Parathyroid adenoma (tissue), 2 donors: ENCODE results near the gene ITPRIP.

Experiments used
- H2AFZ ChIP-seq: fragments of 300-600 bp; sonication (generic); one replicate; pipeline ENCODE4 v1.7.0; 2017; ENCODE audit warnings: antibody characterized with exemption, mild to moderate bottlenecking
- H3K27ac ChIP-seq: fragments of 300-600 bp; sonication (generic); one replicate; pipeline ENCODE4 v1.7.0; 2017
- H3K27me3 ChIP-seq: fragments of 300-600 bp; sonication (generic); one replicate; pipeline ENCODE4 v1.7.0; 2017; ENCODE audit warnings: low read length; ENCODE audit not compliant: control insufficient read depth, insufficient read depth
- H3K36me3 ChIP-seq: fragments of 300-600 bp; sonication (generic); one replicate; pipeline ENCODE4 v1.7.0; 2017; ENCODE audit warnings: low read length; ENCODE audit not compliant: control insufficient read depth, insufficient read depth
- H3K4me1 ChIP-seq: fragments of 300-600 bp; sonication (generic); one replicate; pipeline ENCODE4 v1.7.0; 2017; ENCODE audit warnings: control low read depth
- H3K4me2 ChIP-seq: fragments of 300-600 bp; sonication (generic); one replicate; pipeline ENCODE4 v1.7.0; 2017; ENCODE audit warnings: low read length
- H3K4me3 ChIP-seq: fragments of 300-600 bp; sonication (generic); one replicate; pipeline ENCODE4 v1.7.0; 2017; ENCODE audit warnings: low read depth, low read length
- H3K79me2 ChIP-seq: fragments of 300-600 bp; sonication (generic); one replicate; pipeline ENCODE4 v1.7.0; 2017; ENCODE audit warnings: control low read depth
- H3K9ac ChIP-seq: fragments of 300-600 bp; sonication (generic); one replicate; pipeline ENCODE4 v1.7.0; 2017; ENCODE audit warnings: mild to moderate bottlenecking
- H3K9me3 ChIP-seq: fragments of 300-600 bp; sonication (generic); one replicate; pipeline ENCODE4 v1.7.0; 2017; ENCODE audit warnings: low read length; ENCODE audit not compliant: control insufficient read depth
- TF ChIP-seq, protein P1 (sequence below): fragments of 300-600 bp; sonication (generic); IDR thresholded peaks from one replicate; pipeline ENCODE4 v1.7.0; 2017; ENCODE audit warnings: antibody characterized with exemption, mild to moderate bottlenecking
- donor health status: primary hyperparathyroidism.

ITPRIP gene

DNA sequence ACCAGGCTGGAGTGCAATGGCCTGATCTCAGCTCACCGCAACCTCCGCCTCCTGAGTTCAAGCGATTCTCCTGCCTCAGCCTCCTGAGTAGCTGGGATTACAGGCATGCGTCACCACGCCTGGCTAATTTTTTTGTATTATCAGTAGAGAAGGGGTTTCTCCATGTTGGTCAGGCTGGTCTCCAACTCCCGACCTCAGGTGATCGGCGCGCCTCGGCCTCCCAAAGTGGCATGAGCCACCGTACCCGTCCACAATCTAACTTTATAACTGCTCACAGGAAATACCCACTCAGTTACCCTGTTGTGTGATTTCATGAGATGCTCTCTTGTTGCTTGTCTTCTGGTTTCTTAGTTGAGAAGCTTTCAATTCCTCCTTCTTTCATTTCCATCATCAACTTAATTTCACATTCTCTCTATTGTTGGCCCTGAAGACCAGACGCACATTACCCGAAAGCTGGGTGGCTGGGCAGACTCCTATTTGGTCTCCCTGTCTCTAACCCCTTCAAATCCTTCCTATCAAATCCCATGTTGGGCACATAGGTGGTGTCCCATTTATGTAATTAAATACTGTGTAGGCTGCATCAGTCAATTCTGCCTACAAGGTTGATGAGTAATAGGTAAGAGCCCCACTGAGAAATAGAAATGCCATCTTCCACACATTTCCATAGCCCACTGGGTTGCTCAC lies 70.4 kb downstream of the ITPRIP start:
- peak overlapping the region; percentile 76 for H3K27ac ChIP-seq
- H3K4me2 ChIP-seq: peak overlapping the region; percentile 77
- peak overlapping the region; percentile 74 for H3K4me3 ChIP-seq

DNA sequence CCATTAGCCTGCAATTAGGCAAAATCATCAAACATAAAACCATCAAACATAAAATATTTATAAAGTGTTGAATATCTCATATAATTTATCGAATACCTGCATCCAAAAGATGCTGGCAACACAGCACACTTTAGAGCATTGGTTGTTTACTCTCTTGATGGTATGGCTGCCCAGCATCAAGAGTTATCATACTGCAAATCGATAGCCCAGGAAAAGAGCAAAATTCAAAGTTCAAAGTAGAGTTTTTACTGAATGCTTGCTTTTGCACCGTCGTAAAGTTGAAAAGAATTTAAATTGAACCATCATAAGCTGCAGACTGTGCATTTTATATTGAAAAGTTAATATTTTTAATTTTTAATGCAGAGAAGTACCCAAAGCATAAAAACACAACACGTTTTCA lies 73.5 kb downstream of the ITPRIP start:
- TF ChIP-seq, protein P1, sequence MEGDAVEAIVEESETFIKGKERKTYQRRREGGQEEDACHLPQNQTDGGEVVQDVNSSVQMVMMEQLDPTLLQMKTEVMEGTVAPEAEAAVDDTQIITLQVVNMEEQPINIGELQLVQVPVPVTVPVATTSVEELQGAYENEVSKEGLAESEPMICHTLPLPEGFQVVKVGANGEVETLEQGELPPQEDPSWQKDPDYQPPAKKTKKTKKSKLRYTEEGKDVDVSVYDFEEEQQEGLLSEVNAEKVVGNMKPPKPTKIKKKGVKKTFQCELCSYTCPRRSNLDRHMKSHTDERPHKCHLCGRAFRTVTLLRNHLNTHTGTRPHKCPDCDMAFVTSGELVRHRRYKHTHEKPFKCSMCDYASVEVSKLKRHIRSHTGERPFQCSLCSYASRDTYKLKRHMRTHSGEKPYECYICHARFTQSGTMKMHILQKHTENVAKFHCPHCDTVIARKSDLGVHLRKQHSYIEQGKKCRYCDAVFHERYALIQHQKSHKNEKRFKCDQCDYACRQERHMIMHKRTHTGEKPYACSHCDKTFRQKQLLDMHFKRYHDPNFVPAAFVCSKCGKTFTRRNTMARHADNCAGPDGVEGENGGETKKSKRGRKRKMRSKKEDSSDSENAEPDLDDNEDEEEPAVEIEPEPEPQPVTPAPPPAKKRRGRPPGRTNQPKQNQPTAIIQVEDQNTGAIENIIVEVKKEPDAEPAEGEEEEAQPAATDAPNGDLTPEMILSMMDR: no peak
- no peaks in the 10 kb centered on the region for H3K27me3 ChIP-seq
- H3K36me3 ChIP-seq: no peaks in the 10 kb centered on the region
- no peak overlapping the region for H3K27ac ChIP-seq
- peaks cover 20% of the 10 kb centered on the region for H3K79me2 ChIP-seq
- peaks cover 11% of the 10 kb centered on the region for H3K4me1 ChIP-seq
- H3K9me3 ChIP-seq: no peaks in the 10 kb centered on the region
- no peak overlapping the region for H3K4me3 ChIP-seq
- H3K4me2 ChIP-seq: no peak overlapping the region
- H3K9ac ChIP-seq: no peak overlapping the region
- no peak overlapping the region for H2AFZ ChIP-seq

More for the DNA sequence above, 70.4 kb downstream of the ITPRIP start:
- TF ChIP-seq, protein P1: no peak
- no peaks in the 10 kb centered on the region for H3K36me3 ChIP-seq
- H3K27me3 ChIP-seq: no peaks in the 10 kb centered on the region
- H2AFZ ChIP-seq: no peak overlapping the region
- H3K9ac ChIP-seq: no peak overlapping the region
- peaks cover 6% of the 10 kb centered on the region for H3K79me2 ChIP-seq
- no peaks in the 10 kb centered on the region for H3K9me3 ChIP-seq
- H3K4me1 ChIP-seq: peaks cover 4% of the 10 kb centered on the region

DNA sequence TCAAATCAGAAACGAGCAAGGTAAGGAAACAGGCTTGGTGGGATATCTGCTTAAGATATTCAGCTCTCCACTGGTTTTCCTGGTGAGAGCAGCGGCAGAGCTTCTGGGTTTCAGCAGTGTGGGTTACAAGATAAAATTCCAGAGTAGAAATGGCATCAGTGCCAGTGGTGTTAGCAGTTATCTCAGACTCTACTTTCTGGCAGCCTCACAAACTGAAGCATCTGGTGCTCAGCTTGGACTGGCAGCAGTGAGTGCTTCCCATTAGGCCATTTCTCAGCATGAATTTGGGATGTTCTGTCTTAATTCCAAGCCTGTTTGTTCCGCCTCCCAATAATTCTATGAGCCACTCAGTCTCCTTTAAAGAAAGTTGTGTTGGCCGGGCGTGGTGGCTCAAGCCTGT lies 76.2 kb downstream of the ITPRIP start:
- H3K9ac ChIP-seq: no peak overlapping the region
- no peaks in the 10 kb centered on the region for H3K9me3 ChIP-seq
- H3K4me1 ChIP-seq: peaks cover 25% of the 10 kb centered on the region
- TF ChIP-seq, protein P1: no peak
- no peak overlapping the region for H2AFZ ChIP-seq
- H3K4me2 ChIP-seq: no peak overlapping the region
- no peak overlapping the region for H3K27ac ChIP-seq
- H3K79me2 ChIP-seq: peaks cover 14% of the 10 kb centered on the region
- H3K36me3 ChIP-seq: no peaks in the 10 kb centered on the region
- no peak overlapping the region for H3K4me3 ChIP-seq
- H3K27me3 ChIP-seq: no peaks in the 10 kb centered on the region

DNA sequence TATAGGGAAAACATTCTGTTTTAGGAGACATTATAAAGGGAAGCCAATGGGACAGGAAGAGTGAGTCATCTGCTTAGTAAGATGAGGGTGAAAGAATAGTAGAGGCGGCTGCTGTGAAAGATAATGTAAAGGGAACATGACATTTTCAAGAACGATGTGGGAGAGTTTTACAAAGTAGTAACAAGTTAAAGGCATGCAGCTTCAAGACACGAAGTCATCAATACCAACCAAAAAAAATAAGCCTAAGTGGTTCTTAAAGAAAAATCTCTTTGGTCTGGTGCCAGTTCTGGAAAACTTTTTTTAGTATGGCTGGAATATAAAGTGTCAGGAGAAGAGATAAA lies 77.5 kb downstream of the ITPRIP start:
- TF ChIP-seq, protein P1: no peak
- no peak overlapping the region for H2AFZ ChIP-seq
- H3K4me3 ChIP-seq: no peak overlapping the region
- peak overlapping the region; percentile 17 for H3K4me2 ChIP-seq
- H3K9me3 ChIP-seq: no peaks in the 10 kb centered on the region
- H3K9ac ChIP-seq: no peak overlapping the region
- H3K27ac ChIP-seq: peak overlapping the region; percentile 82
- peaks cover 14% of the 10 kb centered on the region for H3K79me2 ChIP-seq
- H3K4me1 ChIP-seq: peaks cover 32% of the 10 kb centered on the region
- no peaks in the 10 kb centered on the region for H3K27me3 ChIP-seq
- no peaks in the 10 kb centered on the region for H3K36me3 ChIP-seq
